ENCODE results near the gene PHLDA1.

The PHLDA1 gene

DNA sequence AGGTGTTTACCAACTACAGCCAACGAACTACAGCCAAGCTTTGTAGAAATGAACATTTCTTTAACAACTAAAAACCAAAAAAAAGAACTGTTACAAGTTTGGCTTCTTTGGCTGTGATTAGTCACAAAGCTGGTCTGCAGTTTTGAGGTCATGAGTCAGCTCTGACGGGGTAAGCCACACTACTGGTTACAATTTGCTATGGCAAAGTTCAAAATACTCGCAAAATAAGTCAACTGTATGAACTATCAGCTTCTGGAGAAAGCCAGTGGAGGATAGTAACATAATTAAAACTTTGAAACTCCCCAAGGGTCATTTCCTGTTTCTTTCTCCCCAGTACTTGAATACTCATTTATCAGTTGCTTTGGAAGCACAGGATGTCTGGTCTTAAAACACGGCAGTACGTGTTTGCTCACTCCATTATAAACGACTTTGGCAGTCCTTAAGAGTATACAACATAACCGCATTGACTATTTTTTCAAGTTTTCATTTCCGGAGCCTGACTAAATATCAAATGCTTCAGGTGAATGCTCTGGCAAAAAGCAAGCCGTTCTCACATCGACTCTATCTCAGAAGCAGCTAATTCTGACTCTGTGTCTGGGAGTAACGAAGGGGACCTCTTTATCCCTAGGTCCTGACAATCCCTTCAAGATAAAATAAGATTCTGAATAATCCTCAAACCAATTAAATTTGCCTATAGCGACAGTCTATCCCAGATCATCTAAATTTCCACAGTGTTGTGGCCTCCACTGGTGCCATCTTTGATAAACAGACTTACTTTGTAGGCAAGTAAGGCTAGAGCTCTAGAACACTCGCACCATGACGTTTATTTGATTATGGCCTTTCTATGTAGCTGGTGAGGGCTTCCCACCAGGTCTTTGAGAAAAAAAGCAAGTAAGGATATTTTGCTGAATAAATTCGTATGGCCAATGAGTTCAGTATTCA, 10.6 kb downstream of the PHLDA1 start:
- FAIRE-seq = peak; percentile 76

DNA sequence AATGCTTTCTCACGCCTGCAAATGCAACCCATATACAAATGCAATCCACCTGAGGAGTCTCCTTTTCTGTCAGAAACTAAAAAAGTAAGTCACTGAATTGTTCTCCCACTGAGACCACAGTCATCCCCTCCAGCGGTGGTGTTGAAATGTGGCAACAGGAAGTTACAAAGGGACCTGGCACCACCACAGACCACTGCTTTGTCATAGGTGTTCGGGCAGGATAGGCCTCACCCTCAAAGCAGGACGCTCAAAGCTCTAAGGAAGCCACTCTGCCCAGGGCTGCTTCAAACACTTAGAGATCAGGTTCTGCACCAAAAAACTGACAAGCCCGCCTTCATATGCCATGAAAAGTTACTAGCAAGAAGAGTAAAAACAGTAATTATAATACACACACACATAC, 11.3 kb downstream of the PHLDA1 start:
- no peak for FAIRE-seq
- no peak for DNase-seq (ENCODE audit: insufficient read length, low spot score)

More for the DNA sequence above, 10.6 kb downstream of the PHLDA1 start:
- no peak for DNase-seq (ENCODE audit: insufficient read length, low spot score)

DNA sequence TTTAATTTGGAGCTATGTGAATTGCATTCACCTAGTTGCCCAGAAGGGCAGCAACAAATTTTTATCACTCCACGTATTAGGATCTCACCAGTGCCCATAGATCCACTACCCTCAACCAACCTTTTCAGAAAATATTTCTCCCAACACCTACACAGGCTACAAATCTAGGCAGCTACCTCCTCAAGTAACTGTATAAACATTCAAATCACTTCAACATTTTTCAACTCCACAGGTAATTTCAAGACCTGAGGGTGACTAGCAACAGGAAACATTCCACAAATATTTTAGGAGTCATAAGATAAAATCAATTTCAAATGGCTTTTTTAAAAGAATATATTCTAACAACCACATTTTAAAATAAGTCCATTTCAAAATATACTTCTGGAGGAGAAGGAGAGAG, 12.9 kb downstream of the PHLDA1 start:
- FAIRE-seq (no peak), DNase-seq (ENCODE audit: insufficient read length, low spot score) (no peak)

DNA sequence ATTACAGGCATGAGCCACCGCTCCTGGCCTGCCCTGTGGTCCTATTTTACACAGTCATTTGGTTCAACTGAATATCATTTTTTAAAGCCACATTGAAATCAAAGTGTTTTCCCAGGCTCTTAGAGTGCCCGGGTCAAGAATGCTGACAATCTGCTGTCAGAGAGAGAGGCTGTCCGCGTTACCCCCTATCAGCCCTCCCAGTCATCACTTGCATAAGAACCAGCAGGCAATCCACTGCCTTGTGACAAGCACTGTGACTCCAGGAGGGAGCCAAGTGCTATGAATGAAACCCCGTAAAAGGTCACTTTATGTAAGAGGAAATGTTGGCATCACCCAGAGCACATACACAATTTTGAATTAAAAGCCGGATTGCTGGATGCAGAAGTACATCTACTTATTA, 13.5 kb downstream of the PHLDA1 start:
- FAIRE-seq = no peak
- DNase-seq (ENCODE audit: insufficient read length, low spot score) = no peak

DNA sequence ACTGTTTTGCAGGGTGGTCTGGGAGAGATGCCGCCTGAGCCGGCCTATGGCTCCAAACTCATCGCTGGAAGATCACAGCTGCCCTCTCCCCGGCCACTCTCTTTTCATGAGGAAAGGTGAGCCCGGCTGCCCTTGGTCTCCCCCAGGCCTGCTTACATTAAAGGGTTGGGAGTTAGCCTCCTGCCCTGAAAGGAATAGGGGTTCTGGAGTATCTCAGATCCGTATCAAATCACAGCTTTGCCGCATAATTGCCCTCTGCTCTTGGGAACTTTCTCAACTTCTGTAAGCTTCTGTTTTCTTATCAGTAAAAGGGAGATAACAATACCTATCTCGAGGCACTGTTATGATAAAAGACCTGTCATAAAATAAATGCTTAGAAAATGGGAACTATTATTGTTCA, 17.6 kb downstream of the PHLDA1 start:
- DNase-seq (ENCODE audit: insufficient read length, low spot score) (no peak), FAIRE-seq (no peak)

DNA sequence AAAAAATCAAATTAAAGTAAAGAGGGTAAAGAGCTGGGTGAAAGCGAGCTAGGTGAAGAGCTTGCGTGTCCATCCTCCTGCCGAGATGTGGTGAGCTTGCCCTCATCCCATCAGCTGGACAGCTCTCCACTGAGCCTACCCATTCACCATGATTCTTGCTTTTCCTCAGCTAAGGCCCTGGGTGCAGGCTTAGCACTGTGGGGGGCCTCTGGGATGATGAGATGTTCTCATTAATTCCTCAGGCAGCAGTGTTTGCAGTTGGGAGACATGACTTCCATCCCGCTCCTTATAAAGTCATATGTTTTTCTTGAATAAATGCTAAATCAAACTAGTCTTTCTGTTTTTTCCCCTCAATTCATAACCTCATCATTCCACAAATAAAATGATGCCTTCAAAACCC, 18.0 kb downstream of the PHLDA1 start:
- FAIRE-seq (no peak), DNase-seq (ENCODE audit: insufficient read length, low spot score) (no peak)

DNA sequence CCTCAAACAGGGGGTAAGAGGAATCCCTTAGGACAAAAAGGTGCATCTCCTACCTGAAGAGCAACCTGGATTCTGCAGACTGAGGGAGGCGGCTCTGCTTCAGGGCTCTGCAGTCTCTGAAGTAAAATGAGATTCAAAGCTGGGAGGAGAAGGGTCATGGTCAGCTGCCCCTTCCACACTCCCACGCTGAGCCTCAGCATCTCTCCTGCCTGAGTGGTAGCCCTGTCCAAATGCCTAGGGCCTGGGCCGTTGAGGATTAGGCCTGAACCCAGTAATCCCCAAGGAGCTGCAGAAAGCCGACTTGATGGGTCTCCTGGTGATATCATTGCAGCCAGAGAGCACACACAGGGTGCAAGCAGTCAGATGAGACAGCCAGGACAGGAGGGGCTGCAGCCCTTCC, 18.9 kb downstream of the PHLDA1 start:
- no peak for FAIRE-seq
- DNase-seq (ENCODE audit: insufficient read length, low spot score) = no peak

DNA sequence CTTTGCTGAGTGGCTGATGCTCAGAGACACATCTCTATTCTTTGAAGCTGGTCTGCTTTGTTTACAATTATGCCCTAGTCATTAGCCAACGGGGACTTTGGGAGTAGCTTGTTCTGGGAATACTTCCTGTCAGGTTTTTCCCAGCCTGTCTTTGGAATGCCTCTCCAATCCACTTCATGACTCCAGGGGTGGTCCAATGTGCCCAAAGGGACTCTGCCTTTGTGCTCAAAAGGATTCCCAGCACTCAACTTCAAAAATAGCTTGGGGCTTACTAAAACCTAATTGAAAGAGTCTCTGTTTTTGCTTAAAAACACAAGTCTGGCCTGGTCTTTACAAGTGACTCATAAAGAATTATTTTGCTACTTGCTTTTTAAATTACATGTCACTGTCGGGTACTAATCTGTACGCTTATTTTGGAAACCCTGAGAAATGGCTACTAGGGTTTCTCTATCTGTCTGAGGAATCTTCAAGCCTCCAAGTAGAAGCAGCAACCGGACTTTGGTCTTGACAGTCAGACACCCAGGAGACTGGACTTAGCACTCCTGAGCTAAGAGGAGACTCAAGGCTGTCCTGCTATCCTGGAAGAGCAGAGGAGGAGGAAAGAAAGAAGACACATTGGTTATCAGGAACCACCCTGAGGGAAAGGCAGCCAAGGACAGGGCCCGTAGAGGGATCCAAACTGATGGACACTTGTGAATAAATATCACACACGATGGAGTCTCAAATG, 20.7 kb downstream of the PHLDA1 start:
- no peak for DNase-seq (ENCODE audit: insufficient read length, low spot score)
- no peak for FAIRE-seq

DNA sequence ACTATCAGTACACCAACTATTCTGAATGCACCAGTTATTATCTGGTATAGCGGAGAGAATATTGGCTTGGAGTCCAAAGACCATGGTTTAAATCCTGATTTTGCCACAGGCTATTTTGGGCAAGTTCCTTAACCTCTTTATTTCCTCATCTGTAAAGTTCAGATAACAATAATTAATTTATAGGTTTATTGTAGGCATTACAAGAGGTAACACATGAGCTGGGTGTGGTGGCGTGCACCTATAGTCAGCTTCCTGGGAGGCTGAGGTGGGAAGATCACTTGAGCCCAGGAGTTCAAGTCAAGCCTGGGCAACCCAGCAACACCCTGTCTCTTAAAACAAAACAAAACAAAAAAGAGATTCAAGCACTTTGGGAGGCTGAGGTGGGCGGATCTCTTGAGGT, 23.1 kb downstream of the PHLDA1 start:
- DNase-seq (ENCODE audit: insufficient read length, low spot score) = no peak
- no peak for FAIRE-seq

DNA sequence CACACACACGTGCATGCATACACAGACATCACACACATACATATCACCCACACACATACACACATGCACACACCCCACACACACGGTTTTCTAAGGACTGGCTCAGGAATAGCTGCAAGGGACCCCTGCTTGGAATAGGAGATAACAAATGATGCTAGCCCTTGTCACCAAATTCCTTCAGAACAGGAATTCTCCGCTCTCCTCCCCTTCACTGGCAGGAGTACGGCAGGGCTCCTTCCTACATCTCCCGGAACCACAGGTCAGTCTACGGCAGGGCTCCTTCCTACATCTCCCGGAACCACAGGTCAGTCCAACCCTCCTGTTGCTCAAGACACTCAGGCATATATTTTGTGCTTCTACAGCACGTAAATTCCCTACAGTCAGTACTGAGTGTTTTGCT, 23.9 kb downstream of the PHLDA1 start:
- DNase-seq (ENCODE audit: insufficient read length, low spot score) (no peak), FAIRE-seq (no peak)

DNA sequence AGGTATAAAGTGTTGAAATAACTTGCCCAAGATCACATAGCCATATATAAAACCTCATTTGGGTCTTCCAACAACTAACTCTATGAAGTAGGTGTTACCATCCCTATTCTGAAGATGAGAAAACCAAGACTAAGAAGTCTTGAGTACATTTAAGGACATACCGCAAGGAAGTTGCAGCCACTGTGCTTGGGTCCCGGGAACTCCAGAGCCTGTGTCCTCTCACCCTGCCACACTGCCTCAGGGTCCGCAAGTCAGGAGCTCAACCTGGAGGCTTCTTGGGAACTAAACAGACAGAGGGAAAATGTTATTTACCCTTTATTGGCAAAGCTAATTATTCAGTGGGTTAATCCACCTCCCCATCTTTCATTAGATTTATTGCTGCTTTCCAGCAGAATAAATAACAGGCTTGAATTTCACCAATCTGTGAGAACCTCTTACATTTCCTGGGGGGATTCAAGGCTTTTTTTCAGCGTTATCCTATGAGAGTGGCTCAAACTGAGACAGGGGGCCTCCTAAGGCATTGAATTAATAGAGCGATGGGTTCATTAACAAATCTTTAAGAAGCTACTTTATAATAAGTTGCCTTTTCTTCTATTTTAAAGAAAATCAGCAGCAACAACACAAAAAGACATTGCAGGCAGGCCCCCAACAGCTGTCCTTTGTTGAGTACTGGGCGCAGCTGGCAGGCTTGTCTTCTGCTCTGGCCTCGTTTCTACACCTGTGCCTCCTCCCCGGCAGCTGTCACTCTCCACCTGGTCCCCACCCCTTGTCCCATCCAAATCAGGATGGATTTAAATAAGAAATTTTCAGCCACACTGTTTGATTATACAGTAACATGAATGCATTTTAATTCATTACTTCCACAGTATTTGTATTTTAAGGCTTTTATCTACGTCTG, 25.3 kb downstream of the PHLDA1 start:
- DNase-seq (ENCODE audit: insufficient read length, low spot score) (no peak), FAIRE-seq (no peak)

DNA sequence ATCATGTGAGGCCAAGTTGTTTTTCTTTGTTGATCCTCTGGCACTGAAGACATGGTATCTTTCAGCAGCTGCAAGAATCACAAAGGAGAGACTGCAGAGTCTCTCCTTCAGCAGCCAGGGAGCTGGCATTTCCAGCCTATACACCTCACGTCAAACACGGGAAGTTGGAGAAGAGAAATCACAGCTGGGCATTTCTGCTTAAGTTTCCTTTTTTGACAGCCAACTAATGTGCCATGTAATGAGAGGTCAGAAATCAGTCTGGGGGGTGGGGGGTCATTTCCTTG, 28.3 kb downstream of the PHLDA1 start:
- no peak for DNase-seq (ENCODE audit: insufficient read length, low spot score)
- no peak for FAIRE-seq

DNA sequence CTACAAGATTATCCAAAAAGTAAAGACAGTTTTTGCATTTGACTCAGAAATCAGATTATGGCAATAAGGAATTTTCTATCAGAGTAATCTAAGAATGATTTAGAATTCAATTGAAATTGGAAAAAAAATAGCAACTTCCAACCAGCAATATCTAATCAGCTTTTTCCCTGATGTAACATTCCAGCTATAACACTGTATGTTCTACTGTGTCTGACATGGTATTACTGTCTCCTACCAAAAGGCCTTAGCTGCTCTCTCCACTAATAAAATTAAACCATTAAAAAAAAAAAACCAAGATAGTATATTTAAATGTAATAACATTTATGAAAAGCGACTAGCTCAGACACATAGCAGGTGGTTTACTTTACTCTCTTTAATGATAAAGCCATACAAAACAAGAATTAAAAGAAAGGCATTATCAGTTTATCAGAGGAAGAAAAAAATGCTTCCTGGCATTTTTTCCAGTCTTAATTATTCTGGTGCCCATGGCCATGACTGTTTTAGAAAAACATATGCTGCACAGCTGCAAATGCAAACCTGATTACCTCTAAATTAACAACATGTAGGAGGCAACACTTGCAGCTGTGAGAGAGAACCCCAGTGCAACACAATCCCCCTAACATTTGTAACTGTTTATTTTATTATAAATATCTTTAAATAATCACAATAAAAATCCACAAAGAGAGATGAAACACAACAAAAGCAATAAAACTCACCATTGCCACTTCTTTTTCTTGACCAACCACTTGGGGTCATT, 28.8 kb downstream of the PHLDA1 start:
- DNase-seq (ENCODE audit: insufficient read length, low spot score) (no peak), FAIRE-seq (no peak)

DNA sequence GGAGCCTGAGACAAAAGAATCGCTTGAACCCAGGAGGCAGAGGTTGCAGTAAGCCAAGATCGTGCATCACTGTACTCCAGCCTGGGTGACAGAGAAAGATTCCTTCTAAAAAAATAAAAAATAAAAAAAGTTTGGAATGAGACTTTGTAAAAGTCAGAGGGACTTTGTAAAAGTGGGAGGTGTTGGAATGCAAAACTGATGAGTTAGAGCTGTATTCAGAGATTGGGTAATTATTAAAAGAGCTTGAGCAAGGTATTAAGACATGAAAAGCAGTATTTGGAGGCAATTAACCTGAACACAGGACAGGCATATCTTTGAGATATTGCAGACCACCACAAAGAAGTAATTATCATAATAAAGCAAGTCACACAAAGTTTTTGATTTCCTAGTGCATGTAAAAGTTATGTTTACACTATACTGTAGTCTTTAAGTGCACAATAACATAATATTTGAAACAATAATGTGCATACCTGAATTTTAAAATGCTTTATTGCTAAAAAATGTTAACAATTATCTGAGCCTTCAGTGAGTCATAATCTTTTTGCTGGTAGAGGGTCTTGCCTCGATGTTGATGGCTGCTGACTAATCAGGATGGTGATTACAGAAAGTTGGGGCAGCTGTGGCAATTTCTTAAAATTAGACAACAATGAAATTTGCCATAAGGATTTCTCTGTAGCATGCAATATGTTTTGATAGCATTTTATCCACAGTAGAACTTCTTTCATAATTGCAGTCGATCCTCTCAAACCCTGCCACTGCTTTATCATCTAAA, 33.1 kb downstream of the PHLDA1 start:
- DNase-seq (ENCODE audit: insufficient read length, low spot score) = no peak
- no peak for FAIRE-seq

DNA sequence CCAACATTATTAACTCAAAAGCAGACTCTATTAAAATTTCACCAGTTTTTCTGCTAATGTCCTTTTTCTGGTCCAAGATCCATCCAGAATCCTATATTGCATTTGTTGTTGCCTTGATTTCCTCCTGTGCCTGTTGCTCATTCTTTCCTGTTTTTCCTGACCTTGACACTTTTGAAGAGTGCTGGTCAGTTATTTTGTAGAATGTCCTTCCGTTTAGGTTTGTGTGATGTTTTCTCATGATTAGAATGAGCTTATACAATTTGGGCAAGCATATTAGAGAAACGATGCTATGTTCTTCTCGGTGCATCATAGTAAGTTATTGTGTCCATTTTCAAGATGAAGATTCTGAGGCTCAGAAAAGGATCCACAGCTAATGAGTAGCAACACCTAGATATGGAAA, 33.9 kb downstream of the PHLDA1 start:
- DNase-seq (ENCODE audit: insufficient read length, low spot score) (no peak), FAIRE-seq (no peak)

DNA sequence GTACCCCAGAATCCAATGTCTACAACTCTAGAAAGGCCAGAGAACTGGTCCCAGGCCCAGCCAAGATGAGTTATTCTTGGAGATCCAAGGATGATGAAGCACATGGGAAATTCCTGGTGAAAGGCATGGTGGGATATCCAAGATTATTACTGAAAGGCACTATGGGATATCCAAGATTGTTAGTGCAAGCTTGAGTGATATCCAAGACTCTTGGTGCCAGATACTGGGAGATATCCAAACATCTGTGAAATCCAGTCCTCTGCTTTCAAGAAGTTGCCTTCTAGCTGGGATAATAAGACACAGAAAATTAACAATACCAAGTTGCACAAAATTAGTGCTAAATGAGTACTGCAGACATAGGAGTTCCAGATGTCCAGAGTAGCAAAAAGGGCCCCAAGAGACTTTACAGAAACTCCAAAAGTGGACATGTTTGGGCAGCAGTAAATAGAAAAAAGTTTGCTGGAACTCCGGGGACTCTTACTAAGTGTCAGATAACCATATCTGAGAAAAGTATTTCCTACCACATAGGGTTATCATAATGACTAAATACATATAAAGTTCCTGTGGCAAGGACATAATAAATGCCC, 34.6 kb downstream of the PHLDA1 start:
- DNase-seq (ENCODE audit: insufficient read length, low spot score) = no peak
- FAIRE-seq = no peak

DNA sequence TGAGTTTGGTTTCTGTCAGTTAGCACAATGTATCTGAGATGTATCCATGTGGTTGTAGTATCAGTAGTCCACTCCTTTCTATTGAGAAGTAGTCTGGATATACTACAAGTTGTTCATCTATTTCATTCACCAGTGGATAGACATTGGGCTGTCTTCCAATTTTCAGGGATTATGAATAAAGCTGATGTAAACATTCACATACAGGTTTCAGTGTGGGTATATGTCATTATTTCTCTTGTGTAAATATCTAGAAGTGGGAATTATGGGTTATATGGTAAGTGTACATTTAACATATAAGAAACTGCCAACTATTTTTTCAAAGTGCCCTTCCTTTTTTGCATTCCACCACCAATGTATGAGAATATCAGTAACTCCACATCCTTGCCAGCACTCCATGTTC, 35.9 kb downstream of the PHLDA1 start:
- FAIRE-seq (no peak), DNase-seq (ENCODE audit: insufficient read length, low spot score) (no peak)

DNA sequence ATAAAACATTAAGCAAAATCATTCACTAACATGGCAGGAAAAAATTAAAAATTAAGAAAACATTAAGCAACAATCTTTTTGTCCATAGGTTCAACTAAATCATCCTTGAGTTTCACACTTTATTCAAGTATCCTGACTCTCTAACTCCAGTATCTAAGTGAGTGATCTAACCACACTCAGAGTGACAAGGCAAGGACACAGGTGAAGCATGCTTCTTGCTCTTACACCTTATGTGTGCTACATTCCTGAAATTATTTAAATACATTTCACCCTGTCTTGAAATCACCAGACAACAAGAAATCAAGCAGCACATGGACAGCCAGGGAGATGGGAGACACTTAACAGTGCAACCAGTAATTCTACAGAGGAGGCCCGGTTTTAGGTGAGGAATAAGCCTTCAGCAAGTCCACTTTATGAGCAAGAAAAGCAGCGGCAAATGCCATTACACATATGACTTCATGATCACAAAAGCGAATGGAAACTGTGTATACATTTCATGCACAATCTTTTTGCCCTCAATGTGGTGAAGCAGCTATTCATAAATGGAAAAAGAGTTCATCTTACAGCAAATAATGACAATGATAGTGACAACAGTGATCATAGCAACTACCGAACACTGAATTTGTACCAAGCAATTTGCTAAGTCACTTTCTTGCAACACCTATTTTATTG, 37.4 kb downstream of the PHLDA1 start:
- FAIRE-seq = no peak
- DNase-seq (ENCODE audit: insufficient read length, low spot score) = no peak

DNA sequence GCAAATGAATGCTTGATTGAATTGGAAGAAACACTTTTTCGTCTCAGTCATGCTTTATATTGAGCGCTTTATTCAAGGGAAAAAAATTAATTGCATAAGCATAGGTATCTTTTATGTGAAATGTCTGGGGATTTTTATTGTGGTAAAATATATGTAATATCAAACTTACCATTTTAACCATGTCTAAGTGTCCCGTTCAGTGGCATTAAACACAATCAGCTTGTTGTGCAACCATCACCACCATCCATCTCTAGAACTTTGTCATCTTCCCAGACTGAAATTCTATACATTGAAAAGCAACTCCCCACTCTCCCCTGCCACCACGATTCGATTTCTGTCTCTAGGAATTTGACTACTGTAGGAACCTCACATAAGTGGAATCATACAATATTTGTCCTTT, 39.8 kb downstream of the PHLDA1 start:
- DNase-seq (ENCODE audit: insufficient read length, low spot score) (no peak), FAIRE-seq (no peak)

Data from GM19239 (cell line).